DMS79 (cell line): ENCODE results near the gene TTC16.
"Not testable (repeated sequence)": the region's sequence is repeated elsewhere in the genome, so short reads cannot be mapped to it uniquely, and the experiment has no call there.

Experiments used
- DNase-seq: peaks from one replicate; lab custom pipeline; 2025; lab: John Stamatoyannopoulos, UW

TTC16 gene

GRCh38 chr9:127744398-127745110, 28.7 kb downstream of the TTC16 start:
- DNase-seq = no peak

- DNase-seq = no peak
Measured at GRCh38 chr9:127746959-127747569, 31.2 kb downstream of the TTC16 start.

GRCh38 chr9:127749090-127749787, 33.4 kb downstream of the TTC16 start:
- no peak for DNase-seq

GRCh38 chr9:127751269-127752054, 35.6 kb downstream of the TTC16 start:
- no peak for DNase-seq

- no peak for DNase-seq
Measured at GRCh38 chr9:127753148-127753547, 37.3 kb downstream of the TTC16 start.

GRCh38 chr9:127753622-127754021, 37.7 kb downstream of the TTC16 start:
- no peak for DNase-seq

GRCh38 chr9:127754099-127755060, 38.5 kb downstream of the TTC16 start:
- no peak for DNase-seq

GRCh38 chr9:127755061-127756060, 39.5 kb downstream of the TTC16 start:
- peak; percentile 10 for DNase-seq

- DNase-seq = no peak
Measured at GRCh38 chr9:127756233-127756632, 40.4 kb downstream of the TTC16 start.

- not testable (repeated sequence) for DNase-seq
Measured at GRCh38 chr9:127756776-127757175, 40.9 kb downstream of the TTC16 start.

GRCh38 chr9:127758843-127759242, 43.0 kb downstream of the TTC16 start:
- DNase-seq = no peak

- DNase-seq = no peak
Measured at GRCh38 chr9:127761061-127761460, 45.2 kb downstream of the TTC16 start.

- DNase-seq = no peak
Measured at GRCh38 chr9:127761491-127761956, 45.6 kb downstream of the TTC16 start.

- no peak for DNase-seq
Measured at GRCh38 chr9:127762111-127762676, 46.3 kb downstream of the TTC16 start.

- no peak for DNase-seq
Measured at GRCh38 chr9:127763918-127764384, 48.1 kb downstream of the TTC16 start.

GRCh38 chr9:127765418-127765817, 49.5 kb downstream of the TTC16 start:
- DNase-seq = no peak

GRCh38 chr9:127767410-127767809, 51.5 kb downstream of the TTC16 start:
- no peak for DNase-seq

- no peak for DNase-seq
Measured at GRCh38 chr9:127767909-127768331, 52.0 kb downstream of the TTC16 start.

GRCh38 chr9:127768698-127769097, 52.8 kb downstream of the TTC16 start:
- DNase-seq = no peak
